ACC112 (cell line): ENCODE measurements around the gene FARS2.

Experiments used
- H2AFZ ChIP-seq: fragments of 200-600 bp; sonication (generic); one replicate; pipeline ENCODE4 v1.6.0; 2017; ENCODE audit warnings: antibody characterized with exemption, low read length; ENCODE audit not compliant: unreplicated experiment
- H3K27ac ChIP-seq: fragments of 200-600 bp; sonication (generic); 2 replicates; pipeline ENCODE4 v1.5.1; 2014; ENCODE audit warnings: low read depth, mild to moderate bottlenecking, antibody characterized with exemption, low read length, moderate library complexity
- H3K27me3 ChIP-seq: fragments of 200-600 bp; sonication (generic); 2 replicates; pipeline ENCODE4 v1.6.1; 2014; ENCODE audit warnings: mild to moderate bottlenecking, antibody characterized with exemption, low read length, moderate library complexity, mixed read lengths; ENCODE audit not compliant: insufficient read depth
- H3K36me3 ChIP-seq: fragments of 200-600 bp; sonication (generic); 2 replicates; pipeline ENCODE4 v1.6.1; 2016; ENCODE audit warnings: mild to moderate bottlenecking, antibody characterized with exemption, low read length, moderate library complexity, mixed read lengths; ENCODE audit not compliant: insufficient read depth
- H3K4me1 ChIP-seq: fragments of 200-600 bp; sonication (generic); one replicate; pipeline ENCODE4 v1.6.1; 2016; ENCODE audit warnings: low read length, mixed read lengths; ENCODE audit not compliant: insufficient read depth, unreplicated experiment, control insufficient read depth
- H3K4me3 ChIP-seq: fragments of 200-600 bp; sonication (generic); 2 replicates; pipeline ENCODE4 v1.5.1; 2014; ENCODE audit warnings: mild to moderate bottlenecking, low read depth, low read length
- H3K79me2 ChIP-seq: fragments of 200-600 bp; sonication (generic); one replicate; pipeline ENCODE4 v1.6.0; 2016; ENCODE audit warnings: low read length; ENCODE audit not compliant: control insufficient read depth, unreplicated experiment, insufficient read depth

Gene FARS2

DNA sequence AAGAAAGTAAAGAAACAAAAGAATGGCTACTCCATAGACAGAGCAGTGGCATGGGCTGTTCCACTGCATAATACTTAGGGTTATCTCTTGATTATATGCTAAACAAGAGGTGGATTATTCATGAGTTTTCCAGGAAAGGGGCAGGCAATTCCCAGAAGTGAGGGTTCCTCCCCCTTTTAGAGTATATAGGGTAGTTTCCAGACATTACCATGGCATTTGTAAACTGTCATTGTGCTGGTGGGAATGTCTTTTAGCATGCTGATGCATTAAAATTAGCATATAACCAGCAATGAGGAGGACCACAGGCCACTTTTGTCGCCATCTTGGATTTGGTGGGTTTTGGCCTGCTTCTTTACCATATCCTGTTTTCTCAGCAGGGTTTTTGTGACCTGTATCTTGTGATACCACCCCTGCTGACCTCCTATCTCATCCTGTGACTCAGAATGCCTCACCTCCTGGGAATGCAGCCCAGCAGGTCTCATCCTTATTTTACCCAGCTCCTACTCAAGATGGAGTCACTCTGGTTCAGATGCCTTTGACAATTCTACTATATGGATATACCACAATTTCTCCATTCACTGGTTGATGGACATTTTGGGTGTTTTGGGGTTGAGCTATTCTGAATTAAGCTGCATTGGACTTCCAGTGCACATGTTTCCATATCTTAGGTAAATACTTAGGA lies 280.6 kb downstream of the FARS2 start:
- peak overlapping the region; percentile 35 for H3K4me3 ChIP-seq
- H3K36me3 ChIP-seq, result no peaks in the 10 kb centered on the region
- no peaks in the 10 kb centered on the region for H3K79me2 ChIP-seq
- H3K27me3 ChIP-seq, result no peaks in the 10 kb centered on the region
- H2AFZ ChIP-seq, result peak overlapping the region; percentile 28
- H3K4me1 ChIP-seq, result peaks cover 19% of the 10 kb centered on the region
- H3K27ac ChIP-seq, result peak overlapping the region; percentile 17

DNA sequence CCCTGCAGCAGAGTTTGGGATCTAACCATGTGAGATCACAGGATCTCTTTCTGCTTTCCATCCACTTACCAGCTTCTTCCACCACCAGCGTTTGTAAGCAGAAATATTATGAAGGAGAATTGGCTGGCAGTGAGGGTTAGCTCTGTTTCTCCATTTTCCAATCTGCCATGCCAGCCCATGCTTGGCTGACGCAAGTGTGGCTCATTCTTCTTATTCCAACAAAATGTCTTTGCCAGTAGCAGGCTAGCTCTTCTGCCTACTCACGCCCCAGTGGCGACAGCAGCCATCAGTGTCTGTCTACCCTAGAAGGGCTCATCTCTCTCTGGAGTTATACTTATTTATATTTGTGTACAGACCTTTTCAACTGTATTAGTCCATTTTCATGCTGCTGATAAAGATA lies 286.2 kb downstream of the FARS2 start:
- H3K36me3 ChIP-seq, result no peaks in the 10 kb centered on the region
- H3K4me3 ChIP-seq, result no peak overlapping the region
- H3K79me2 ChIP-seq, result no peaks in the 10 kb centered on the region
- H3K27me3 ChIP-seq, result no peaks in the 10 kb centered on the region
- H3K27ac ChIP-seq, result no peak overlapping the region
- H2AFZ ChIP-seq, result no peak overlapping the region
- no peaks in the 10 kb centered on the region for H3K4me1 ChIP-seq

DNA sequence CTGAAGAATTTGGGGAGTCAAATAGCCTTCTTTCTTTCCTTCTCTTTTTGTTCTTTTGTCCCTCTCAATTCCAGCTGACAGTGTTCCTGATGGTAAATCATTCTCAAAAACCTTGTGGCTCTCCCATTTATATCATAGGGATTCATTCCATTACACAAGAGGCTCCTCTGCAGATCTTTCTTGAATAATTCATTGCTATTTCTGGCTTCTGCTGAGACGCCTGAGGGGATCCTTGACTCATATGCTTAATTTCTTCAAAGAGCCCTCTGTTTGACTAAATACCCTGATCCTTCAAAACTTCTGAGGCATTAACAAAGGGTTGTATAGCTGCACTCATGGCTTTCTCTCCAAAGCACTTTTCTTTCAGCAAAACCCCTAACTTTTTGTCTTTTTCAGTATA lies 289.3 kb downstream of the FARS2 start:
- H3K4me1 ChIP-seq, result no peaks in the 10 kb centered on the region
- H3K79me2 ChIP-seq, result no peaks in the 10 kb centered on the region
- no peaks in the 10 kb centered on the region for H3K27me3 ChIP-seq

DNA sequence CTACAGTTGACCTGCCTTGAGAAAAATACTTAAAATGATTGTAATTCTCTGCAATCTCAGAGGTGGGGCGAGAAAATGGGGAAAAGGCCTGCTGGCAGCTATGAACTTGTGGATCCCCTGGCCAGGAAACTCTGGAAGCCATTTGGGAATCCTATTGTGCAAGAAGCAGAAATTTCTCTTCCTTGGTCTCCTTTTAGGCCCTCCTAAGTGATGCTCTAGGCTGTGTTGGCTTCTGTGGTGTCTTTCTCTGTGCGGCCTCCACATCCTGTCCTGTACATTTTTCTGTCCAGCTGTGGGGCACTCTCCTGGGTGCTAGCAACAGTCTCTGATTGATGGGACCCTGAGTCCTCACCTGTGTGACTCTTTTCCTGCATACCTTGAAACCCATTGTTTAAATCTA lies 290.9 kb downstream of the FARS2 start:
- no peaks in the 10 kb centered on the region for H3K36me3 ChIP-seq
- H3K27me3 ChIP-seq, result no peaks in the 10 kb centered on the region
- H3K4me3 ChIP-seq, result no peak overlapping the region
- H2AFZ ChIP-seq, result no peak overlapping the region
- no peak overlapping the region for H3K27ac ChIP-seq
- H3K79me2 ChIP-seq, result no peaks in the 10 kb centered on the region
- H3K4me1 ChIP-seq, result no peaks in the 10 kb centered on the region

More for the DNA sequence above, 289.3 kb downstream of the FARS2 start:
- Histone ChIP-seq H3K4me3 (no peak overlapping the region), H3K27ac (no peak overlapping the region), H3K36me3 (no peaks in the 10 kb centered on the region), H2AFZ (no peak overlapping the region)

DNA sequence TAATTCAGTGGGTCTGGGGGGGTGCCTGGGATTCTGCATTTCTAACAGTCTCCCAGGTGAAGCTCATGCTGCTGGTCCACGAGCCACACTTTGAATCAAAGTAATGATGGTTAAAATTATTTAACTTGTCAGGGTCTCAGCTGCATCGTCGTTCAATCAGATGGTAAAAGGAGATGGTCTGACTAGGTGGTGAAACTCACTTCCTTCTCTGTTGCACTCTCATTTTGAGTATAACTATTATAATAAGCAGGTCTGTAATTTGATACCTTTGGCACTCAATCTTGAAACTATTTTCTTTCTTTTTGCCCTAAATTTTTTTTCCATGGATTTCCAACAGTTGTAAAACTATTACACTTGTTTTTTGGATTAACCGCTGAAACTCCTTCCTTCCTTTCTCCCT lies 292.5 kb downstream of the FARS2 start:
- H3K79me2 ChIP-seq, result no peaks in the 10 kb centered on the region
- no peaks in the 10 kb centered on the region for H3K4me1 ChIP-seq
- H3K4me3 ChIP-seq, result no peak overlapping the region
- no peaks in the 10 kb centered on the region for H3K36me3 ChIP-seq
- H2AFZ ChIP-seq, result no peak overlapping the region
- no peak overlapping the region for H3K27ac ChIP-seq
- no peaks in the 10 kb centered on the region for H3K27me3 ChIP-seq

DNA sequence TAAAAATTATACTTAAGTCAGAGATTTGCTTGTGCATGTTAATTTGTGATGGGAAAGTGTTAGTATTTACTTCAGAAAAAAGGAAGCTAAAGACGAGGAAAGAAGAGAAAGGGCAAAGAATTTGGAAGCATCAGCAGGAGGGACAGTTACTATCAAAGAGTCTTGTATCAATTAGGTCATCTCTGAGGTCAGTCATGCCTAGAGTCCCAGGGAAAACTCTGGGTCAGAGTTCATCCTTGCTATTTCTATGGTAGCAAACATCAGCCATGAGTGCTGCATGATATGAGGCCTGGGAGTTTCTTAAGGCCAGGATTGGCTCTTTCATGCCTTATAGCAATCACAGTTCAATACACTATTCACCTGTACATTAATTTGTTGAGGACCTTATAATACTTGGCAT lies 292.9 kb downstream of the FARS2 start:
- no peaks in the 10 kb centered on the region for H3K79me2 ChIP-seq
- no peaks in the 10 kb centered on the region for H3K36me3 ChIP-seq
- H3K27me3 ChIP-seq, result no peaks in the 10 kb centered on the region
- no peaks in the 10 kb centered on the region for H3K4me1 ChIP-seq
- H3K27ac ChIP-seq, result no peak overlapping the region
- no peak overlapping the region for H2AFZ ChIP-seq
- H3K4me3 ChIP-seq, result no peak overlapping the region

DNA sequence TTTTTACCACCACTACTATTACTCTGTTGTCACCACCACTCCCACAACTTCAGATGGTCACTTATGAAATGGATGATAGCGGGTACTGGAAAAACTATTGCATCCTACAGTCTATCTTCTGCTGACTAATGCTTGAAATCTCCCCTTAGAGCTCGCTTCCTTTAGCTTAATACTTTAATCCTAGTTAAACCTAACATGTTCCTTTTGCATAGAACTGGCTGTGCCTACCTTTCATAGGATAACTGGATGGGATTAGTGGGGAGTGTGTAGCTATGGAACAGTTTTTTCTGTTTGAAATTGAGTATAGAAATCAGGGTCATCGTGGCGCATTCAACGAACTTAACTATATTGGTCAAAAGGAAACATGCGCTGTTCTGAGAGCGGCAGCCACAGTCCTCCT lies 294.7 kb downstream of the FARS2 start:
- Histone ChIP-seq H3K27me3 (no peaks in the 10 kb centered on the region), H3K4me3 (no peak overlapping the region), H3K27ac (no peak overlapping the region), H3K36me3 (no peaks in the 10 kb centered on the region), H3K79me2 (no peaks in the 10 kb centered on the region), H3K4me1 (no peaks in the 10 kb centered on the region), H2AFZ (no peak overlapping the region)

DNA sequence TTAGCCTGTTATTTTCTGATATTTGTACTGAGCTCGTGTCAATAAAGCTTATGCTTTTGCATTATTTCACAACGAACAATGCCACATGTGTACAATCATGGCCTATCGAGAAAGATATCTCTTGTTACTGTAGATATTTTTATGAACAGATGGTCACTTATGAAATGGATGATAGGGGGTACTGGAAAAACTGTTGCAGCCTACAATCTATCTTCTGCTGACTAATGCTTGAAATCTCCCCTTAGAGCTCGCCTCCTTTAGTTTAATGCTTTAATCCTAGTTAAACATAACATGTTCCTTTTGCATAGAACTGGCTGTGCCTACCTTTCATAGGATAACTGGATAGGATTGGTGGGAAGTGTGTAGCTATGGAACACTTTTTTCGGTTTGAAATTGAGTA lies 296.2 kb downstream of the FARS2 start:
- no peaks in the 10 kb centered on the region for H3K36me3 ChIP-seq
- H3K79me2 ChIP-seq, result no peaks in the 10 kb centered on the region
- no peak overlapping the region for H3K4me3 ChIP-seq
- H3K27me3 ChIP-seq, result no peaks in the 10 kb centered on the region
- no peaks in the 10 kb centered on the region for H3K4me1 ChIP-seq
- no peak overlapping the region for H3K27ac ChIP-seq
- no peak overlapping the region for H2AFZ ChIP-seq

DNA sequence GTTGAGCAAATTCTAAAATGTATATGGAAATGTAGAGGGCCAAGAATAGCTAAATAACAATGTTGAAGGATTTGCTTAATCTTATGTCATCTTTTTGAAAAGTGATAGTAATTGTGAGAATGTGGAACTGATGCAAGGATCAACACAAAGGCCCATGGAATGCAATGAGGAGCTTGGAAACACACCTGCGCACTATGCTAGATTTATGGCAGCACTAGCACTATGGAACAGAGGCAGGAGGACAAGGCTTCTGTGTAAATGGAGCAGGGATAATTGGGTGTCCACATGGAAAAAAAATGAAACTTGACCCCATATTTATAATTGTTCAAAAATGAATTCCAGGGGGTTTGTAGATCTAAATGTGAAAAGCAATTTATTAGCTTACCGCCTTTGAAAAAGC lies 298.3 kb downstream of the FARS2 start:
- H3K27me3 ChIP-seq, result no peaks in the 10 kb centered on the region
- H3K36me3 ChIP-seq, result no peaks in the 10 kb centered on the region
- H3K79me2 ChIP-seq, result no peaks in the 10 kb centered on the region
- no peaks in the 10 kb centered on the region for H3K4me1 ChIP-seq
- no peak overlapping the region for H3K4me3 ChIP-seq
- H3K27ac ChIP-seq, result no peak overlapping the region
- H2AFZ ChIP-seq, result no peak overlapping the region

DNA sequence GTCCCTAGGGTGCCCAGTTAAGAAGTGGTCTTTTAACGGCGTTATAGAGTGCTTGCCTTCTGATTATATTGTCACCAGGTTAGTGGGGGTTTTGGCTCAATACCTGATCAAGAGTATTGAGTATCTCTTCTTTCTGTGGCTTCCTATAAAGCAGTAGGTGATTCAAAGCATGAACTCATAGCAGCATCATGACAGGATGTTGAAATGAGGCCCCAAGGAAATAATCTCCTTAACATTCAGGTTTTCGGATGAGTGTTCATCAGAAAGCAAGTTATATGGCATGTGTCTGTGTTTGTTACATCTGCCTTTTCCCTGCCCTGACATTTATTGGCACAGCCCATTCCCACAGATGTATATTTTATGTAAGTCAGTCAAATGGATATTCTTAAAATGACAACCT lies 301.0 kb downstream of the FARS2 start:
- no peaks in the 10 kb centered on the region for H3K27me3 ChIP-seq
- H3K27ac ChIP-seq, result no peak overlapping the region
- H3K4me1 ChIP-seq, result no peaks in the 10 kb centered on the region
- no peak overlapping the region for H3K4me3 ChIP-seq
- H3K36me3 ChIP-seq, result no peaks in the 10 kb centered on the region
- no peak overlapping the region for H2AFZ ChIP-seq
- H3K79me2 ChIP-seq, result no peaks in the 10 kb centered on the region

DNA sequence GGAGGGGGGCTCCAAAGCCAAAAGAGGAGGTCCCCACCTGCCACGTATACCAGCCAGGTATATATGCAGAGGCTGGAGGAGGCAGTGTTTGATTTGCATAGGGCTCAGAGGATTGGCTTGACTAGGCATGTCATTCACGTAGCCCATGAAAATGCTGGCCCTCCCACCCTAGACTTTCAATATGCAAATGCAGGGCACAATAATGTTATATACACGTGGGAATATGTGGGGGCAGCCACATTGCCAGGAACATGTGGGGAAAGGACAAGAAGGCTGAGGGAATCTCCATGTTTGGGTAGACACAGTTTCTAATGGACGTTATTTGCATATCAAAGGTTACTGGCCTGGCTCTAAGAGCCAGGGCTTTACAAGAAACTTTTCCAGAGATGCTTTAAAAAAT lies 301.8 kb downstream of the FARS2 start:
- Histone ChIP-seq H3K4me1 (no peaks in the 10 kb centered on the region), H2AFZ (no peak overlapping the region), H3K27ac (no peak overlapping the region), H3K79me2 (no peaks in the 10 kb centered on the region), H3K4me3 (no peak overlapping the region), H3K27me3 (no peaks in the 10 kb centered on the region), H3K36me3 (no peaks in the 10 kb centered on the region)
